A673 (cell line): ENCODE data around the gene CCL11. TPM values are rescaled to one million over a fixed set of nuclear protein-coding genes. Genes with fewer than 3 reads are reported as not detected.

Experiments
- BruUV-seq: library from RNA; stranded (reverse); fragments of 400-500 nt; replicated peaks from 2 replicates; lab custom pipeline; 2021; lab: Mats Ljungman, UMichigan
- CTCF ChIA-PET: fragments of 300-600 bp; sonication (Branson Sonifier 250); formaldehyde crosslinking; loops from one replicate; lab custom pipeline; 2022; ENCODE audit warnings: antibody characterized with exemption; lab: Charles Lee
- POLR2A ChIA-PET: fragments of 300-600 bp; sonication (Branson Sonifier 250); formaldehyde crosslinking; loops from one replicate; lab custom pipeline; 2022; ENCODE audit warnings: antibody characterized with exemption; ENCODE audit not compliant: low non-redundant PET; lab: Charles Lee
- DNase-seq: peaks from one replicate; pipeline ENCODE4 v3.0.0-alpha.2; 2015; ENCODE audit warnings: low spot score
- H3K27ac ChIP-seq: fragments of 200-600 bp; sonication (generic); 2 replicates; pipeline ENCODE4 v1.5.1; 2016; ENCODE audit warnings: mixed run types, low read depth, mild to moderate bottlenecking, mixed read lengths, antibody characterized with exemption, low read length; ENCODE audit not compliant: poor library complexity, severe bottlenecking
- H3K27me3 ChIP-seq: fragments of 200-600 bp; sonication (generic); replicated peaks from 2 replicates; pipeline ENCODE4 v1.6.1; 2017; ENCODE audit warnings: mixed run types, low read depth, mild to moderate bottlenecking, mixed read lengths, antibody characterized with exemption, low read length; ENCODE audit not compliant: insufficient read depth, poor library complexity
- H3K36me3 ChIP-seq: fragments of 200-600 bp; sonication (generic); 2 replicates; pipeline ENCODE4 v1.6.1; 2016; ENCODE audit warnings: mixed run types, mild to moderate bottlenecking, mixed read lengths, antibody characterized with exemption, low read length; ENCODE audit not compliant: insufficient read depth, poor library complexity, severe bottlenecking
- H3K4me1 ChIP-seq: fragments of 200-600 bp; sonication (generic); 2 replicates; pipeline ENCODE4 v1.6.1; 2017; ENCODE audit warnings: mixed run types, mild to moderate bottlenecking, mixed read lengths, antibody characterized with exemption, low read length; ENCODE audit not compliant: insufficient read depth, poor library complexity, severe bottlenecking
- H3K4me3 ChIP-seq: fragments of 200-600 bp; sonication (generic); 2 replicates; pipeline ENCODE4 v1.5.1; 2016; ENCODE audit warnings: low read depth, mixed run types, mild to moderate bottlenecking, mixed read lengths, low read length; ENCODE audit not compliant: poor library complexity, severe bottlenecking
- H3K9me3 ChIP-seq: fragments of 200-600 bp; sonication (generic); 2 replicates; pipeline ENCODE4 v1.6.1; 2016; ENCODE audit warnings: mixed run types, low read depth, mild to moderate bottlenecking, mixed read lengths, antibody characterized with exemption, low read length; ENCODE audit not compliant: poor library complexity, severe bottlenecking
- CTCF ChIP-seq: fragments of 300-800, 200-600 bp; sonication (generic); conservative IDR thresholded peaks from 2 replicates; pipeline ENCODE4 v1.5.1; 2017; ENCODE audit warnings: low read depth, mild to moderate bottlenecking, antibody characterized with exemption, low read length, moderate library complexity, mixed read lengths
- EZH2 ChIP-seq: fragments of 200-600 bp; sonication (generic); IDR thresholded peaks from 2 replicates; pipeline ENCODE4 v1.6.1; 2017; ENCODE audit warnings: borderline replicate concordance, low read depth, mild to moderate bottlenecking, mixed read lengths, antibody characterized with exemption, low read length; ENCODE audit not compliant: poor library complexity, severe bottlenecking
- intact Hi-C: fragments of 100-400 bp; cut with micrococcal nuclease; formaldehyde crosslinking; loops from one replicate; pipeline ENCODE4 v1.10.0; 2022; ENCODE audit not compliant: unreplicated experiment
- total RNA-seq: library from RNA; stranded (reverse); gene quantifications from 2 replicates; pipeline ENCODE4 v1.2.3, GENCODE V29; 2021

CCL11 gene
- total RNA-seq, 1 experiment from 2014 or later: not detected

- DNase-seq: no peak
- no peak for TF ChIP-seq CTCF
- no peak for TF ChIP-seq EZH2
- no peaks in the 10 kb centered on the region for H3K9me3 ChIP-seq
- no peaks in the 10 kb centered on the region for H3K36me3 ChIP-seq
- ChIA-PET CTCF (no interaction called here), POLR2A (no interaction called here)
- no peak overlapping the region for H3K27ac ChIP-seq
- no TSS peak for BruUV-seq
- no peaks in the 10 kb centered on the region for H3K4me1 ChIP-seq
- intact Hi-C loops: no loop called here
- no peaks in the 10 kb centered on the region for H3K27me3 ChIP-seq
- H3K4me3 ChIP-seq: no peak overlapping the region
Measured at GRCh38 chr17:34276826-34277225, 8.7 kb upstream of the CCL11 start.

- intact Hi-C loops: no loop called here
- ChIA-PET CTCF (no interaction called here), POLR2A (no interaction called here)
- no peaks in the 10 kb centered on the region for H3K9me3 ChIP-seq
- no peaks in the 10 kb centered on the region for H3K36me3 ChIP-seq
- no peak for TF ChIP-seq EZH2
- TF ChIP-seq CTCF: no peak
- no peak overlapping the region for H3K4me3 ChIP-seq
- no peak for DNase-seq
- no peak overlapping the region for H3K27ac ChIP-seq
- H3K4me1 ChIP-seq: no peaks in the 10 kb centered on the region
- no TSS peak for BruUV-seq
- H3K27me3 ChIP-seq: no peaks in the 10 kb centered on the region
Measured at GRCh38 chr17:34283571-34283970, 2.0 kb upstream of the CCL11 start.

GRCh38 chr17:34287875-34288274 lies 2.3 kb downstream of the CCL11 start:
- no peaks in the 10 kb centered on the region for H3K27me3 ChIP-seq
- DNase-seq: no peak
- intact Hi-C loops: no loop called here
- CTCF ChIA-PET: no interaction called here
- no peaks in the 10 kb centered on the region for H3K4me1 ChIP-seq
- POLR2A ChIA-PET: no interaction called here
- H3K27ac ChIP-seq: no peak overlapping the region
- no TSS peak for BruUV-seq
- H3K36me3 ChIP-seq: no peaks in the 10 kb centered on the region
- no peaks in the 10 kb centered on the region for H3K9me3 ChIP-seq
- no peak overlapping the region for H3K4me3 ChIP-seq
- TF ChIP-seq EZH2: no peak
- no peak for TF ChIP-seq CTCF
